SK-N-SH treated with all-trans-retinoic acid at 6 μM for 48 hours (cell line): Measurements from ENCODE around the gene MYO3A.
"Not testable (repeated sequence)": the region's sequence is repeated elsewhere in the genome, so short reads cannot be mapped to it uniquely, and the experiment has no call there.

Experiments used
- ATAC-seq: fragments of 200-7000 bp; cut with Tn5 transposase; 3 replicates; pipeline ENCODE4 v1.9.1; 2020; ENCODE audit warnings: mild to moderate bottlenecking, moderate library complexity
- ARNTL ChIP-seq: fragments of 450-650 bp; formaldehyde crosslinking; IDR thresholded peaks from 2 replicates; pipeline ENCODE4 v1.5.0; 2020; ENCODE audit warnings: low read depth, mild to moderate bottlenecking, moderate library complexity, borderline replicate concordance
- ESRRG ChIP-seq: fragments of 250-450 bp; sonication (Bioruptor Pico); IDR thresholded peaks from 2 replicates; pipeline ENCODE4 v1.6.1; 2021; ENCODE audit warnings: mild to moderate bottlenecking
- GLIS3 ChIP-seq: fragments of 250-450 bp; sonication (Bioruptor Pico); IDR thresholded peaks from 2 replicates; pipeline ENCODE4 v1.5.0; 2020; ENCODE audit warnings: mild to moderate bottlenecking, moderate library complexity
- ISL1 ChIP-seq: fragments of 250-450 bp; sonication (Bioruptor Pico); IDR thresholded peaks from 2 replicates; pipeline ENCODE4 v2.1.2; 2022; ENCODE audit warnings: mild to moderate bottlenecking, moderate library complexity
- OSR1 ChIP-seq: fragments of 250-450 bp; sonication (Bioruptor Pico); IDR thresholded peaks from 2 replicates; pipeline ENCODE4 v1.8.0; 2022; ENCODE audit warnings: moderate library complexity, mild to moderate bottlenecking, inconsistent platforms
- RARB ChIP-seq: fragments of 250-450 bp; sonication (Bioruptor Pico); IDR thresholded peaks from 2 replicates; pipeline ENCODE4 v1.8.0; 2021; ENCODE audit warnings: mild to moderate bottlenecking, moderate library complexity
- SNAI2 ChIP-seq: fragments of 250-450 bp; sonication (Bioruptor Pico); IDR thresholded peaks from 2 replicates; pipeline ENCODE4 v1.5.0; 2020; ENCODE audit warnings: mild to moderate bottlenecking, moderate library complexity
- TCF4 ChIP-seq: fragments of 250-450 bp; sonication (Bioruptor Pico); IDR thresholded peaks from 2 replicates; pipeline ENCODE4 v1.8.0; 2021; ENCODE audit warnings: mild to moderate bottlenecking, moderate library complexity, borderline replicate concordance
- ZC3H10 ChIP-seq: fragments of 250-450 bp; sonication (Bioruptor Pico); IDR thresholded peaks from 2 replicates; pipeline ENCODE4 v1.5.1; 2021; ENCODE audit warnings: mild to moderate bottlenecking, moderate library complexity
- ZNF565 ChIP-seq: fragments of 450-650 bp; formaldehyde crosslinking; conservative IDR thresholded peaks from 2 replicates; pipeline ENCODE4 v1.5.0; 2020; ENCODE audit warnings: low read depth, mild to moderate bottlenecking, moderate library complexity
- ZNF8 ChIP-seq: fragments of 450-650 bp; formaldehyde crosslinking; IDR thresholded peaks from 2 replicates; pipeline ENCODE4 v1.5.0; 2020; ENCODE audit warnings: mild to moderate bottlenecking, moderate library complexity
- TF ChIP-seq, protein P1 (sequence below): fragments of 250-450 bp; sonication (Bioruptor Pico); IDR thresholded peaks from 2 replicates; pipeline ENCODE4 v1.8.0; 2020; ENCODE audit warnings: mild to moderate bottlenecking, moderate library complexity, borderline replicate concordance
- TF ChIP-seq, protein P2 (sequence below): fragments of 250-450 bp; sonication (Bioruptor Pico); IDR thresholded peaks from 2 replicates; pipeline ENCODE4 v1.5.1; 2020; ENCODE audit warnings: low read depth, mild to moderate bottlenecking, moderate library complexity
- TF ChIP-seq, protein P3 (sequence below): fragments of 250-450 bp; sonication (Bioruptor Pico); IDR thresholded peaks from 2 replicates; pipeline ENCODE4 v1.5.0; 2020; ENCODE audit warnings: mild to moderate bottlenecking, moderate library complexity
- TF ChIP-seq, protein P4 (sequence below): fragments of 250-450 bp; sonication (Bioruptor Pico); IDR thresholded peaks from 2 replicates; pipeline ENCODE4 v1.8.0; 2021; ENCODE audit warnings: low read depth, mild to moderate bottlenecking, moderate library complexity, borderline replicate concordance

MYO3A gene

DNA sequence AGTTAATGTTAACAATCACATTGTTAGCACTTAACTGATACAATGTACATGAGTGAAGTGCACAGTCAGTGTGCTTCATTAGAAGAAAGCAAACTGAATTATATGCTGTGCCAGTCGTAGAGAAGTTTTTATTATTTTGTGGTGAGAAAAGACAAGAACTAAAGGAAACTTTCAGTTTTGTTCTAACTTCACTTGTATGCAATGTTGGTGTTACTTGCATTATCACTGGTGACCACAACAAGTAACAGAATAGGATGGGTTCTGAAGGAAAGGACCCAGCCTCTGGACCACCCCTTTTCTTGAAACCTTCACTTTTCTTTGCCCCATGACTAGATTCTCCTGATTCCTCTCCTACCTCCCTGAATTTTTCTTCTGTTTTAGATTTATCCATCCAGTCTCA, 159.2 kb downstream of the MYO3A start:
- TF ChIP-seq RARB (CRISPR knock-in tag), result no peak
- TF ChIP-seq, protein P1, sequence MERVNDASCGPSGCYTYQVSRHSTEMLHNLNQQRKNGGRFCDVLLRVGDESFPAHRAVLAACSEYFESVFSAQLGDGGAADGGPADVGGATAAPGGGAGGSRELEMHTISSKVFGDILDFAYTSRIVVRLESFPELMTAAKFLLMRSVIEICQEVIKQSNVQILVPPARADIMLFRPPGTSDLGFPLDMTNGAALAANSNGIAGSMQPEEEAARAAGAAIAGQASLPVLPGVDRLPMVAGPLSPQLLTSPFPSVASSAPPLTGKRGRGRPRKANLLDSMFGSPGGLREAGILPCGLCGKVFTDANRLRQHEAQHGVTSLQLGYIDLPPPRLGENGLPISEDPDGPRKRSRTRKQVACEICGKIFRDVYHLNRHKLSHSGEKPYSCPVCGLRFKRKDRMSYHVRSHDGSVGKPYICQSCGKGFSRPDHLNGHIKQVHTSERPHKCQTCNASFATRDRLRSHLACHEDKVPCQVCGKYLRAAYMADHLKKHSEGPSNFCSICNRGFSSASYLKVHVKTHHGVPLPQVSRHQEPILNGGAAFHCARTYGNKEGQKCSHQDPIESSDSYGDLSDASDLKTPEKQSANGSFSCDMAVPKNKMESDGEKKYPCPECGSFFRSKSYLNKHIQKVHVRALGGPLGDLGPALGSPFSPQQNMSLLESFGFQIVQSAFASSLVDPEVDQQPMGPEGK (CRISPR knock-in tag), result no peak
- TF ChIP-seq, protein P2, sequence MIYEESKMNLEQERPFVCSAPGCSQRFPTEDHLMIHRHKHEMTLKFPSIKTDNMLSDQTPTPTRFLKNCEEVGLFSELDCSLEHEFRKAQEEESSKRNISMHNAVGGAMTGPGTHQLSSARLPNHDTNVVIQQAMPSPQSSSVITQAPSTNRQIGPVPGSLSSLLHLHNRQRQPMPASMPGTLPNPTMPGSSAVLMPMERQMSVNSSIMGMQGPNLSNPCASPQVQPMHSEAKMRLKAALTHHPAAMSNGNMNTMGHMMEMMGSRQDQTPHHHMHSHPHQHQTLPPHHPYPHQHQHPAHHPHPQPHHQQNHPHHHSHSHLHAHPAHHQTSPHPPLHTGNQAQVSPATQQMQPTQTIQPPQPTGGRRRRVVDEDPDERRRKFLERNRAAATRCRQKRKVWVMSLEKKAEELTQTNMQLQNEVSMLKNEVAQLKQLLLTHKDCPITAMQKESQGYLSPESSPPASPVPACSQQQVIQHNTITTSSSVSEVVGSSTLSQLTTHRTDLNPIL (CRISPR knock-in tag), result no peak
- TF ChIP-seq ZC3H10 (CRISPR knock-in tag), result no peak
- TF ChIP-seq ARNTL (CRISPR knock-in tag), result no peak
- TF ChIP-seq OSR1 (CRISPR knock-in tag), result no peak
- no peak for TF ChIP-seq SNAI2
- no peak for TF ChIP-seq ZNF8 (CRISPR knock-in tag)
- no peak for TF ChIP-seq ESRRG (CRISPR knock-in tag)
- TF ChIP-seq GLIS3 (CRISPR knock-in tag), result no peak
- no peak for ATAC-seq

DNA sequence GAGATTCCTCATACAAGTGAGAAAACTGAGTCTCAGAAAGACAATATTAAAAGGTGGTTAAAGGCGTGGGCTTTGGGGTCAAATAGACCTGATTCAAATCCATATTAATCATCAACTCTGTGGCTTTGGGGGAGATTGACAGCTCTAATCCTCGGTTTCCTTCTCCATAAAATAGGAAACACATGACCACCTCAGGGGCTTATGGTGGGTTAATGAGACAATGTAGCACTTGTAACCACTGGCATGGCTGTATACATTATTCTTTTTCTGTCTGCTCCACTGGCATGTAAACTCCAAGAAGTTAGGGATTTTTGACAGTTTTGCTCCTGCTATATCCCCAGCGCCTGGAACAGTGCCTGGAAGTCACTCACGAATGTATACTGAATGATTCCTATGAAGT, 161.8 kb downstream of the MYO3A start:
- no peak for ATAC-seq
- TF ChIP-seq, protein P3, sequence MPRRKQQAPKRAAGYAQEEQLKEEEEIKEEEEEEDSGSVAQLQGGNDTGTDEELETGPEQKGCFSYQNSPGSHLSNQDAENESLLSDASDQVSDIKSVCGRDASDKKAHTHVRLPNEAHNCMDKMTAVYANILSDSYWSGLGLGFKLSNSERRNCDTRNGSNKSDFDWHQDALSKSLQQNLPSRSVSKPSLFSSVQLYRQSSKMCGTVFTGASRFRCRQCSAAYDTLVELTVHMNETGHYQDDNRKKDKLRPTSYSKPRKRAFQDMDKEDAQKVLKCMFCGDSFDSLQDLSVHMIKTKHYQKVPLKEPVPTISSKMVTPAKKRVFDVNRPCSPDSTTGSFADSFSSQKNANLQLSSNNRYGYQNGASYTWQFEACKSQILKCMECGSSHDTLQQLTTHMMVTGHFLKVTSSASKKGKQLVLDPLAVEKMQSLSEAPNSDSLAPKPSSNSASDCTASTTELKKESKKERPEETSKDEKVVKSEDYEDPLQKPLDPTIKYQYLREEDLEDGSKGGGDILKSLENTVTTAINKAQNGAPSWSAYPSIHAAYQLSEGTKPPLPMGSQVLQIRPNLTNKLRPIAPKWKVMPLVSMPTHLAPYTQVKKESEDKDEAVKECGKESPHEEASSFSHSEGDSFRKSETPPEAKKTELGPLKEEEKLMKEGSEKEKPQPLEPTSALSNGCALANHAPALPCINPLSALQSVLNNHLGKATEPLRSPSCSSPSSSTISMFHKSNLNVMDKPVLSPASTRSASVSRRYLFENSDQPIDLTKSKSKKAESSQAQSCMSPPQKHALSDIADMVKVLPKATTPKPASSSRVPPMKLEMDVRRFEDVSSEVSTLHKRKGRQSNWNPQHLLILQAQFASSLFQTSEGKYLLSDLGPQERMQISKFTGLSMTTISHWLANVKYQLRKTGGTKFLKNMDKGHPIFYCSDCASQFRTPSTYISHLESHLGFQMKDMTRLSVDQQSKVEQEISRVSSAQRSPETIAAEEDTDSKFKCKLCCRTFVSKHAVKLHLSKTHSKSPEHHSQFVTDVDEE (CRISPR knock-in tag), result no peak

DNA sequence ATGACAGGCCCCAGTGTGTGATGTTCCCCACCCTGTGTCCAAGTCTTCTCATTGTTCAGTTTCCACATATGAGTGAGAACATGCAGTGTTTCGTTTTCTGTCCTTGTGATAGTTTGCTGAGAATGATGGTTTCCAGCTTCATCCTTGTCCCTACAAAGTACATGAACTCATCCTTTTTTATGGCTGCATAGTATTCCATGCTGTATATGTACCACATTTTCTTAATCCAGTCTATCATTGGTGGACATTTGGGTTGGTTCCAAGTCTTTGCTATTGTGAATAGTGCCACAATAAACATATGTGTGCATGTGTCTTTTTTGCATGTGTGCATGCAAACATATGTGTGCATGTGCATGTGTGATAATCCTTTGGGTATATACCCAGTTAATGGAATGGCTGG, 163.5 kb downstream of the MYO3A start:
- ATAC-seq, result not testable (repeated sequence)

DNA sequence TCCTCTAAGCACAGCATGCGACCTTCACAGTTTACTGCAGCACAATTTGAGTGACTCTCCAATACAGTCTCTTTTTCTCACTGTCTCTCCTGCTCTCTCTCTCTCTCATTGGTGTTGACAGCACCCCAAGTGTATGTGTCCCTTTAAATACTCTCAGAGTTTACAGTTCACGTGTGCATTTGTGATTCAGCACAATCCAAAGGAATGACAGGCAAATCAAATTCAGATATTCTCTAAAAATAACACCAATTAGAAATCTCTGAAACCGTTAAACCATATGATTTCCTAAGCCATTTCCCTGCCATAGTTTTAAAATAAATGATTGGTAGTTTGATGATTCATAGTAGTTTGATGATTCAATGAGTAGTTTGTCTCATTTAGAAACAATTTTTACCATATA, 178.5 kb downstream of the MYO3A start:
- peak; percentile 77 for ATAC-seq
- TF ChIP-seq OSR1 (CRISPR knock-in tag) (no peak), ARNTL (CRISPR knock-in tag) (no peak), ISL1 (CRISPR knock-in tag) (no peak), GLIS3 (CRISPR knock-in tag) (no peak), SNAI2 (no peak), ZNF565 (CRISPR knock-in tag) (no peak), ZC3H10 (CRISPR knock-in tag) (no peak), ZNF8 (CRISPR knock-in tag) (no peak), TCF4 (no peak), ESRRG (CRISPR knock-in tag) (no peak)
- TF ChIP-seq, protein P4, sequence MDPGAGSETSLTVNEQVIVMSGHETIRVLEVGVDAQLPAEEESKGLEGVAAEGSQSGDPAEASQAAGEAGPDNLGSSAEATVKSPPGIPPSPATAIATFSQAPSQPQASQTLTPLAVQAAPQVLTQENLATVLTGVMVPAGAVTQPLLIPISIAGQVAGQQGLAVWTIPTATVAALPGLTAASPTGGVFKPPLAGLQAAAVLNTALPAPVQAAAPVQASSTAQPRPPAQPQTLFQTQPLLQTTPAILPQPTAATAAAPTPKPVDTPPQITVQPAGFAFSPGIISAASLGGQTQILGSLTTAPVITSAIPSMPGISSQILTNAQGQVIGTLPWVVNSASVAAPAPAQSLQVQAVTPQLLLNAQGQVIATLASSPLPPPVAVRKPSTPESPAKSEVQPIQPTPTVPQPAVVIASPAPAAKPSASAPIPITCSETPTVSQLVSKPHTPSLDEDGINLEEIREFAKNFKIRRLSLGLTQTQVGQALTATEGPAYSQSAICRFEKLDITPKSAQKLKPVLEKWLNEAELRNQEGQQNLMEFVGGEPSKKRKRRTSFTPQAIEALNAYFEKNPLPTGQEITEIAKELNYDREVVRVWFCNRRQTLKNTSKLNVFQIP (CRISPR knock-in tag), result no peak
- TF ChIP-seq, protein P1 (CRISPR knock-in tag), result no peak
- TF ChIP-seq, protein P3 (CRISPR knock-in tag), result no peak
- TF ChIP-seq, all 23 proteins: peak for 0
